PC-9 (cell line): ENCODE measurements around the gene BPIFB1. TPM values are rescaled to one million over a fixed set of nuclear protein-coding genes. Genes with fewer than 3 reads are reported as not detected.

Experiments
- BruUV-seq: library from RNA; stranded (reverse); fragments of 400-500 nt; replicated peaks from 2 replicates; lab custom pipeline; 2021; lab: Mats Ljungman, UMichigan
- CTCF ChIA-PET: fragments of 300-600 bp; sonication (Branson Sonifier 250); formaldehyde crosslinking; loops from one replicate; lab custom pipeline; 2022; ENCODE audit warnings: antibody characterized with exemption; lab: Charles Lee
- POLR2A ChIA-PET: fragments of 300-600 bp; sonication (Branson Sonifier 250); formaldehyde crosslinking; loops from one replicate; lab custom pipeline; 2022; ENCODE audit warnings: antibody characterized with exemption; ENCODE audit not compliant: unreplicated experiment; lab: Charles Lee
- DNase-seq, 2 experiments: peaks; one replicate each; pipeline versions ENCODE4 v3.0.0 to v3.0.0-alpha.2; 2015 to 2022; ENCODE audit warnings: mixed read lengths in 1 of 2
- H2AFZ ChIP-seq: fragments of 200-600 bp; sonication (generic); 2 replicates; pipeline ENCODE4 v1.8.1; 2017; ENCODE audit warnings: antibody characterized with exemption
- H3F3A ChIP-seq: fragments of 200-600 bp; sonication (generic); 2 replicates; pipeline ENCODE4 v1.8.1; 2017; ENCODE audit warnings: antibody characterized with exemption, mild to moderate bottlenecking, low read depth; ENCODE audit not compliant: insufficient read depth
- H3K27ac ChIP-seq: fragments of 200-600 bp; sonication (generic); 2 replicates; pipeline ENCODE4 v1.6.1; 2016; ENCODE audit warnings: mixed run types
- H3K27me3 ChIP-seq: fragments of 200-600 bp; sonication (generic); 2 replicates; pipeline ENCODE4 v1.6.1; 2016; ENCODE audit warnings: low read depth, mixed run types; ENCODE audit not compliant: insufficient read depth
- H3K36me3 ChIP-seq: fragments of 200-600 bp; sonication (generic); 2 replicates; pipeline ENCODE4 v1.6.1; 2016; ENCODE audit warnings: low read depth, mixed run types
- H3K4me1 ChIP-seq: fragments of 200-600 bp; sonication (generic); replicated peaks from 2 replicates; pipeline ENCODE4 v1.6.1; 2016; ENCODE audit warnings: mixed run types; ENCODE audit not compliant: insufficient read depth
- H3K4me2 ChIP-seq: fragments of 200-600 bp; sonication (generic); 2 replicates; pipeline ENCODE4 v1.6.1; 2017; ENCODE audit warnings: mixed run types
- H3K4me3 ChIP-seq: fragments of 200-600 bp; sonication (generic); 2 replicates; pipeline ENCODE4 v1.6.1; 2016; ENCODE audit warnings: mixed run types
- H3K79me2 ChIP-seq: fragments of 200-600 bp; sonication (generic); 2 replicates; pipeline ENCODE4 v1.6.1; 2017; ENCODE audit warnings: low read depth, mixed run types
- H3K9me2 ChIP-seq: fragments of 200-600 bp; sonication (generic); 2 replicates; pipeline ENCODE4 v1.8.1; 2017; ENCODE audit warnings: mild to moderate bottlenecking; ENCODE audit not compliant: insufficient read depth
- H3K9me3 ChIP-seq: fragments of 200-600 bp; sonication (generic); 2 replicates; pipeline ENCODE4 v1.8.1; 2016; ENCODE audit warnings: low read depth; ENCODE audit not compliant: insufficient read depth
- H4K20me1 ChIP-seq: fragments of 200-600 bp; sonication (generic); 2 replicates; pipeline ENCODE4 v1.8.1; 2017; ENCODE audit not compliant: insufficient read depth
- CTCF ChIP-seq: fragments of 200-600 bp; sonication (generic); conservative IDR thresholded peaks from 2 replicates; pipeline ENCODE4 v1.6.1; 2017; ENCODE audit warnings: mixed run types, antibody characterized with exemption, mild to moderate bottlenecking, moderate library complexity
- EZH2 ChIP-seq: fragments of 200-600 bp; sonication (generic); IDR thresholded peaks from 2 replicates; pipeline ENCODE4 v1.8.0; 2017; ENCODE audit warnings: antibody characterized with exemption, low read depth
- intact Hi-C: fragments of 100-400 bp; cut with micrococcal nuclease; formaldehyde crosslinking; loops from one replicate; pipeline ENCODE4 v1.10.0; 2022; ENCODE audit not compliant: unreplicated experiment
- total RNA-seq: library from RNA; stranded (reverse); gene quantifications from 2 replicates; pipeline ENCODE4 v1.2.3, GENCODE V29; 2021

The BPIFB1 gene
- total RNA-seq, 1 experiment from 2014 or later = not detected

GRCh38 chr20:33348136-33348937 is 65.3 kb downstream of the BPIFB1 start:
- Histone ChIP-seq H3K79me2 (no peaks in the 10 kb centered on the region), H3K4me2 (no peak overlapping the region), H3K9me3 (no peaks in the 10 kb centered on the region), H3K4me3 (no peak overlapping the region), H3K27me3 (no peaks in the 10 kb centered on the region), H3K27ac (no peak overlapping the region), H4K20me1 (no peaks in the 10 kb centered on the region), H3K9me2 (no peaks in the 10 kb centered on the region), H3K4me1 (no peaks in the 10 kb centered on the region), H2AFZ (no peak overlapping the region), H3K36me3 (no peaks in the 10 kb centered on the region), H3F3A (no peaks in the 10 kb centered on the region)
- no peak for DNase-seq
- intact Hi-C loops = no loop called here
- no peak for TF ChIP-seq EZH2
- no peak for TF ChIP-seq CTCF
- BruUV-seq = no TSS peak
- ChIA-PET CTCF (interaction anchor here (0.6 kb wide), 1 partner anchor 444 kb away, joined by 4 read pairs; no protein-coding TSS in a partner anchor), POLR2A (no interaction called here)

GRCh38 chr20:33349493-33349892 is 66.5 kb downstream of the BPIFB1 start:
- H3K36me3 ChIP-seq = no peaks in the 10 kb centered on the region
- H3K79me2 ChIP-seq = no peaks in the 10 kb centered on the region
- H2AFZ ChIP-seq = no peak overlapping the region
- no peak for DNase-seq
- CTCF ChIA-PET = no interaction called here
- no peaks in the 10 kb centered on the region for H3F3A ChIP-seq
- intact Hi-C loops = no loop called here
- H4K20me1 ChIP-seq = no peaks in the 10 kb centered on the region
- H3K9me2 ChIP-seq = no peaks in the 10 kb centered on the region
- no peaks in the 10 kb centered on the region for H3K4me1 ChIP-seq
- no peak overlapping the region for H3K4me2 ChIP-seq
- H3K27ac ChIP-seq = no peak overlapping the region
- POLR2A ChIA-PET = no interaction called here
- H3K9me3 ChIP-seq = no peaks in the 10 kb centered on the region
- TF ChIP-seq CTCF (no peak), EZH2 (no peak)
- H3K27me3 ChIP-seq = no peaks in the 10 kb centered on the region
- no TSS peak for BruUV-seq
- H3K4me3 ChIP-seq = no peak overlapping the region

GRCh38 chr20:33351696-33352095 is 68.7 kb downstream of the BPIFB1 start:
- Histone ChIP-seq H3K9me2 (no peaks in the 10 kb centered on the region), H3K36me3 (no peaks in the 10 kb centered on the region), H3K27ac (no peak overlapping the region), H3K4me2 (no peak overlapping the region), H3F3A (no peaks in the 10 kb centered on the region), H3K27me3 (no peaks in the 10 kb centered on the region), H3K79me2 (no peaks in the 10 kb centered on the region), H3K4me3 (no peak overlapping the region), H3K9me3 (no peaks in the 10 kb centered on the region), H4K20me1 (no peaks in the 10 kb centered on the region), H3K4me1 (no peaks in the 10 kb centered on the region), H2AFZ (no peak overlapping the region)
- POLR2A ChIA-PET = no interaction called here
- BruUV-seq = no TSS peak
- DNase-seq = no peak
- TF ChIP-seq CTCF (no peak), EZH2 (no peak)
- intact Hi-C loops = no loop called here
- CTCF ChIA-PET = interaction anchor here (0.5 kb wide), 1 partner anchor 430 kb away, joined by 7 read pairs; no protein-coding TSS in a partner anchor
